NCI-H446 (cell line): ENCODE measurements around the gene ETV6.
"Not testable (repeated sequence)": the region's sequence is repeated elsewhere in the genome, so short reads cannot be mapped to it uniquely, and the experiment has no call there.

Source experiments
- DNase-seq, 2 experiments: peaks; one replicate each; lab custom pipeline; 2025; lab: John Stamatoyannopoulos, UW

The ETV6 gene

DNA sequence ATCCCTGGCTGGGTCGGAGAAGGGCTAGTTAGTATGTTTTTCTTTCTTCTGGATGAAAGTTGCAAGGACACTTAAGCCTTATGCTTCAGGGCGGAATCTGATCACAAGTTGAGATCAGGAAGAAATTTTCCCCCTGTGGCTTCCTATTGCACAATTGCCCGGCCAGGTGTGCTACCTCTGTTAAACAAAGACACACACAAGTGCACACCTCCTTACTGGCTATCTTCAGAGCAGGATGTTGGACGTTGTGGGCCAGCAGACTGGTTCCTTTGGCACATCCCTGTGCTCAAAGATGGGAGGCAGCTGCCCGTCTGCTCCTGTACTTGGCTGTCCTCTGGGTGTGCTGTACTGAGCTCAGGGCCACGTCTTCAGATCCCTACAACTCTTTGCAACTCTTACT is 19.1 kb downstream of the ETV6 start:
- DNase-seq, result no peak

DNA sequence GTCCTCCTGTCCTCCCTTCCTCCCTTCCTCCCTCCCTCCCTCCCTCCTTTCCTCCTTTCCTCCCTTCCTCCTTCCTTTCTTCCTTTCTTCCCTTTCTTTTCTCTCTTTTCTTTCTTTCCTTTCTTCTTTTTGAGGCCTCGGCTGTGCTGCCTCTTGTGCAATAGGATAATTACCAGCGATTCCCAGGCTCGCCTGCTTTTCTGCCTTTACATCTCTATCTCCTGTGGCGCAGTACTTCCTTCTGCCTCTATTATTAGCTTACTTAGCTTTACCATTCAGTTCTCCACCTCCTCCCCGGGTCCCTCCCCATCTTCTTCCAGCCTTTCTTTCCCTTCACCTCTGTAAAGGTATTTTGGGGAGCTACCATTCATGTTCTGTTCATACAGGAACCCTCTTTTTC is 19.9 kb downstream of the ETV6 start:
- no peak for DNase-seq

DNA sequence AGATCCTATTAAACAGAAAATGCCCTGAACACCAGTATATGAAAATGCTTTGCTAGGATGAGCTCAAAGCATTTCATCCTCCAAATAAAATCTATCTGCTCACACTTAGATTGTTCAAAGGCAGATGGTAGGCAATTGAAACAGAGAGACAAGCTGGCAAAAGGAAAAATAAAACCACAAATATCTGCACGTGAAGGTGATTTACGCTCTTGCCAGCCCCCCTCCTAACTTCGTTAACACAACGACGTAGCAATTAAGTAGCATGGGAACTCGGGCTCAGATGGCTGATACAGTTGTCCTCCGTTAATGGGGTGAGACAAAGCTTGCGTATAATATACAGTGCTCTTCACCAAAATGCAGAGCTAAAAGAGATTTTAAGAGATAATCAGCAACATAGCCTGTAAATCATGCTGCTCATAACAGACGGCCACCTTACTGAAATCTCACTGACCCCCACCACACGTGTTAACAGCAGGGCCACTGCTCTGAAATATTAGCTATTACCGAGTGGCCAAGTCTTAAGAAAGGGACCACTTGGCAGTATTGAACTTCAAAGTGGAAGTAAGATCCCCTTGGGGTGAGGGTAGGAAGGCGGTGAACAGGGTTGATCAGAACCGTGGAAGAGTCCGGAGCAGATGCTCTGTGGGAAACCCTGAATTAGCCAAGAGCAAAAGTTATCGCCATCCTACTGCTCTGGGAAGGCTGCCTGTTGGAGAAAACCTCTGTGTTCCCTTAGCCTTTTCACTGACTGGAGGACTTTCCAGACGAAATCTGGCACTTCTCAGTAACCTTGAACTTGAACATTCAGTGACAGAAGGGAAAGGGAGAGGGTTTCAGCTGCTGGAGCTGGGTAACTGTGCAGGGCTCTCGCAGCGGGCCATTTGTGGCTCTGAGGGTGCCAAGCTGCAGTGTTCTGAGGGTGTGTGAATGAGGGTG is 23.1 kb downstream of the ETV6 start:
- DNase-seq, result peak in 1 of 2 experiments; percentile 37

DNA sequence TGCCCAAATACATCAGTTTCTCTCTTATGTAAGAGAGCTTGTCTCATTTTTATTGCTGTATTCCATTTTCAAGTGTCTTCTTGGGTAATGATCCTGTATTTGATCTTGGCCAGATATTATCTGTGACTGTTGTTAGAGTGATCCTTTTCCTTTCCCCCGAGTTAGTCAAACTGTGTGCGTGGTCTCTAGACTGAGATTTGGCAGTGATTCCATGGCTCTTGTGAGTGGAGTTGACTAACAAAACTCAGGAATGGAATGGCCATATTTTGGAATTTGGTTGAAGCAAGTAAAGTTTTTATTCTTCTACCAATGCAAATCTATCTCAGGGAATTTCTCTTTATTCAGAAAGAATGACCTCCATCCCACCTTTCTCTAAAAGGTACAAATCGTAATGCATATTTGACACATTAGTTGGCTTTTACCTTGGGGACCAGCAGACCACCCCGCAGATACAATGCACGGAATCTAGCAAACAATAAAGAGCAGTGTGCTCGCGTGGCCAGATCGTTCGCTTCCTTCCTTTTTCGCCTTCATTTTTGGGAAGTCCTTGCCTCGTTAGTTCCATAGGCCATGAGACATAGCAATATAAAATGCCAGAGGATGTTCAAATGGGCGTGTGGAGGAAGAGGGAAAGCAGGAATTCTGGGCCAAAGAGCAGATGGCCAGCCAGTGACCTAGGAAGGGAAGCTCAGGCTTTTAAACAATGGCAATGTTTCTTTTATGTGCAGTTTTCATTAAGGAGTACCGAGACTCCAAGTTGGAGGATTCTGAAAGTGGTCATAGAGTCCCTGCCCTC is 24.4 kb downstream of the ETV6 start:
- DNase-seq, result no peak

DNA sequence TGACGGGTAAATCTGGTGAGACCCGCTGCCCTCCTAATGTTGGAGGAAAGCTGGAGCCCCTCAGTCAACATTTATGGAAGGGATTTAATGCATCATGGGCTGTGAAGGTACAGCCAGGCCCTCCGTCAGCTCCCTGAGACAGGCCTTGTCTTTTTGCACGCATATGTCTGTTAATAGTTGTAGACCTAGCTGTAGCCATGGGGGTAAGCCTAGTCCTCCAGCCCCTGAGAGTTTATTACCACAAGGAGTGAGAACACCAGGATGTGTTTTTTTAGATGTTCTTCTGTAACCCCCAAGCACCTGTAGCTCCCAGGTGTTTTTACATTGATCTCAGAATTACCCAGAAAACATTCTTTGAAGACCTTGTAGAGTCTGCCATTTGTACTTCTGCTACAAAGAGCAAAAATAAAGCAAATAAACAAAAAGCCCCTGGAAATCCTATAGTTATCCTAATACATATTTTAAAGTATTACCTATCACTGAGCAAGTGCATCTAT is 25.5 kb downstream of the ETV6 start:
- DNase-seq, result no peak

DNA sequence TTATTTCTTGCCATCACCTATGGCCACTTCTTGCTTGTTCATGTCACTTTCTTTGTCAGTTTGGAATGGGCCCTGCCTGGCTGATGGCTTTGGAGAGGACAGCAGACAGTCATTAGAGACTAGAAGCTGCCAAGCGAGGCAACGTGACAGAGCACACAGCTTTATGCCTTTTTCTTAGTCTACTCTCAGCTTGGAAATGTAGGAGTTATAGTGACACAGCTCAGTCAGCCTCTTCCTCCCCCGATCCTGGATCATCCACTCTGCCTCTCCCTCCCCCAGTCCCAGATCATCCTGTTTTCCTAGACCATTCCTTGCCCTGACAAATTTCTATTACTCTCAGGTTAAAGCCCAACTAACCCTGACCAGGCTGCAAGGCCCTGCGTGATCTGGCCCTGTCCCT is 26.6 kb downstream of the ETV6 start:
- DNase-seq, result no peak

DNA sequence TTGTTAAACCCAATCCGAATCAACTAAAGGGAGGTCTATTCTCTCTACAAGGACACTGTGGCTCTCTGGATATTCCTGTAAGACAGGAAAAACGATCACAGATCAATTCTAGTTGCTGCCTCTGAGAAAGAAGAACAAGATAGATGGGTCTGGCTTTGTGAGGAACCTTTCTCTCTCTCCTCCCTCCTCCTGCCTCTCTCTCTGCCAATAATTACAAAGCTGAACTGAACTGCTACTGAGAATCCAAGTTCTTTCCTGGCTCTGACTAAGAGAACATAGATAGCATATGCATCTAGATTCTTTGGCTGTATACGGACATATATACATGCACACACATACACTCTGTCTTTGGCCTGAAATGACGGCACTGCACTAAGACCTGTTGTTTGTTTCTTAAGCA is 27.6 kb downstream of the ETV6 start:
- no peak for DNase-seq

DNA sequence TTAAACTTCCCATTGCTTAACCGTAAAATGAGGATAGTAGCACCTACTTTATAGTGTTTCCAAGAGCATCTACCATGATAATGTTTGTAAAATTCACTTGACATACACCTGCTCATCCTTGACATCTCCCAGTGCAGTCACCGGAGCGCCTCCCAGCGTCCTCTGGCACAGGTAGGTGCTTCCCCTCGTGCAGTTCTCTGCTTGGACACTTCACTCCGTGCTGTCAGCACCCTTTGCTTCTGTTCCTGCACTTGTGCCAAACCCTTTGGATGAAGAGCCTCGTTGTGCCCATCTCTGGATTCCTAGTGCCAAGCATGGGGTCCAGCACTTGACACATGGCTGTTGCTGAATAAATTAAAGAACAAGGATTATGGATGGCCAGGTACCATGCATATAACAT is 28.3 kb downstream of the ETV6 start:
- no peak for DNase-seq

DNA sequence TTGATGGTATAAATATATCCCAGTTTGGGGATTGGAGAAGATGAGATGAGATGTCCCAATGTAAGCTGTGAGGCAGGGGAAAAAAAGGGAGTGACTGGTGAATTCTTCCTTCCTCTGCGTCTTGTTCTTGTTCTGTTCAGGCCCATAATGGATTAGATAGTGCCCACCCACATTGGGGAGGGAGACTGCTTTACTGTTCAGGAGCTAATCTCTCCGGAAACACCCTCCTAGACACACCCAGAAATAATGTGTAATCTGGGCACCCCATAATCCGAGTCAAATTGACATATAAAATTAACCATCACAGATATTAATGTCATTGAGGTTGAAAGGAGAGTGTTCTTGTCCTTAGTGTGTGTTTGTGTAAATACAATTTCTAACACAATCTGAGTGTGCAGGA is 29.3 kb downstream of the ETV6 start:
- DNase-seq, result no peak

DNA sequence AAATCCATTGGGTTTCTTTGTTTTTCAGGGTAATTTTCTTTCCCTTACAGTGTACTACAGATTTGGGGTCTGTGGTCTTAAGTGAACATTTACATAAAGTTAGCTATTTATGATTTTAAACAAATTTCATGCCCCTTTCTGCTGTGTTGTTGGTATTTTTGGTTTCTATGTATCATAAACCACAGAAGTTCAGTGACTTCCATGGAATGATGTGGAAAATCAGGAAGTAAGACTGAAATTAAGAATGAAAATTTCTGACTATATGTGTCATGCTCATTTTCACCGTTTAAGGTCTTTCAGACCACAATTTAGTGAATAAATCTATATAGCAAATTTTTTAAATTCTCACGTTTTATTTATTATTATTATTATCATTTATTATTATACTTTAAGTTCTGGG is 31.7 kb downstream of the ETV6 start:
- DNase-seq, result no peak

DNA sequence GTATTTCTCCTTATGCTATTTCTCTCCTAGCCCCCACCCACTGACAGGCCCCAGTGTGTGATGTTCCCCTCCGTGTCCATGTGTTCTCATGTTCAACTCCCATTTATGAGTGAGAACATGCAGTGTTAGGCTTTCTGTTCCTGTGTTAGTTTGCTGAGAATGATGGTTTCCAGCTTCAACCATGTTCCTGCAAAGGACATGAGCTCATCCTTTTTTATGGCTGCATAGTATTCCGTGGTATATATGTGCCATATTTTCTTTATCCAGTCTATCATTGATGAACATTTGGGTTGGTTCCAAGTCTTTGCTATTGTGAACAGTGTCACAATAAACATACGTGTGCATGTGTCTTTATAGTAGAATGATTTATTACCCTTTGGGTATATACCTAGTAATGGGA is 32.2 kb downstream of the ETV6 start:
- DNase-seq, result not testable (repeated sequence)

DNA sequence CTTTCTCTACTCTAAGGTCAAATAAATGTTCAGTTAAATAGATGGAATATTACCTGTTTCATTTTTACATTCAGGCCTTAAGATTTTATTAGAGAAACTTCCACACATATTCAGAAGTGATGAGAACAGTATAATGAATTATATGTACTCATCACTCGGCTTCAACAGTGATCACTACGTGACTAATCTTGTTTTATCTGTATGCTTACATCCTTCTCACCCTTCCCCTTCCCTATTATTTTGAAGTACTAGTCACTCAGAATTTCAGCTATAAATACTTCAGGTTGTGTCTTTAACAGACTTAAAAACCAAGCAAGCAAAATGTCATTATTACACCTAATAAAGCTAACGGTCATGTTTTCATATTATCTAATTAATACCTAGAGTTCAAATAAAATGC is 34.9 kb downstream of the ETV6 start:
- DNase-seq, result no peak

DNA sequence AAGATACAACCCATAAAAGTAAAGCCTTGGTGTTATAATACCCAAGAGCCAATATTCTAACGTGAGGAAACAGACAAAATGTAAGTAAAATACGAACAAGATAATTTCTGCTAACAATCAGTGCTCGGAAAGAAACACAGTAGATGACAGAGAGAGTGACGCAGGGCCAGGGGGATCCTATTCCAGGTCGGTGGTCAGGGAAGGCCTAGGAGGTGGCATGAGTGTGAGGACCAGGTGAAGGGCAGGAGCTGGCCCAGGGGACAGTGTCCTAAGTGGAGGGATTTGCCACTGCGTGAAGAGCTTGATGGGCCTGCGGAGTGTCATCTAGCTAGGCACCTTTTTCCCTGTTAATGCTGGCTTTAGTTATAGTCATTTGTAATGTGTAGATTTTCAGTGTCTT is 35.3 kb downstream of the ETV6 start:
- no peak for DNase-seq

DNA sequence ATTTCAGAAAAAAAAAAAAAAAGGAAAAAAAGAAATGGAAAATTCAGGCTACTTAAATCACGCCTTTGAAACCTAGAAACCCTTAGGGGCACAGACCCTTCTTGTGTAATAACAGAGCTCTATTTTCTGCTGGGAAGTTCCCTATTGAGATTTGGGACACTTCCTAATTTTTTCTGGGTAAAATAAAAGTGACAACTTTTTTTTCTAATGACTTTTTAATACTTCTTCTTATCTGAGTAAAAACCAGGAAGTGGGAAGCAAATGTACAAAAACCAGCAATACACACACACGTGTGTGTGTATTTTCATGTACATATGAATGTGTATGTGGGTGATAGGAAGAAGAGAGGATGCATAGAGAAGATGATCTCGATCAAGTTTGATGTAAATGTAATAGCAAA is 35.8 kb downstream of the ETV6 start:
- no peak for DNase-seq

DNA sequence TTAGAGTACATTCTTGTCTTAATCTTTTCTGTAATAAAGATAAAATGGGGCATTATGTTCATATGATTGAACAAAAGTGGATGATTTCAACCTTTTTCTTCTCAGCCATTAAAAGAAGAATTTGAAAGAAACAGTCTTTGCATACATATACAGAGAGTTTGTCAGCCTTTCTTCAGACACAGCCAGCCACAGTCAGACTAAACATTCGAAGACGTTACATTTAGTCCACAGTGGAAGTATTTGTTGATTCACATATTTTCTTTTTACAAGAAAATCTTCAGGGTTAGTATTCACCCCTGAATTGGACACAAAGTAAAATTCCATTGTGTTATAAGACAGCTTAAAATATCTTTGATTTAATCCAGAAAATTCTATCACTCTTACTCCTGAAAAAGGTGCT is 36.2 kb downstream of the ETV6 start:
- DNase-seq, result no peak

DNA sequence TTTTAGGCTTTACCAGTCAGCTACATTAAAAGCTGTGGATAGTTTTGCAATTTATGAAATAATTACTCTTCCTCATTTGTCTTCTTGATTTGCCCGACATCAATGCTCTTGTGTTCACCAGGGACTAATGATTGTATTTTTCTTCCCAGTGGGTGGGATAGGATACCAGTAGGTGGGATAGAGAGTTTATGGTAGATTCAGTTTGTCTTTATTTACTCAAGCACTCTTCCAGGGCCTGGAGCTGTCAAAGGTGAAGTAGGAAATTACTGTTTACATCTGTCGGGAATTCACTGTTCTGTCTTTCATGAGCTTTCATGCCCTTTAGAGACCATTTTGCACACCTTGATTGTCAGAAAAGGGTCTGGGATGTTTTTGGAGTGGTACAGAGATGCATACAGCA is 36.6 kb downstream of the ETV6 start:
- DNase-seq, result no peak

DNA sequence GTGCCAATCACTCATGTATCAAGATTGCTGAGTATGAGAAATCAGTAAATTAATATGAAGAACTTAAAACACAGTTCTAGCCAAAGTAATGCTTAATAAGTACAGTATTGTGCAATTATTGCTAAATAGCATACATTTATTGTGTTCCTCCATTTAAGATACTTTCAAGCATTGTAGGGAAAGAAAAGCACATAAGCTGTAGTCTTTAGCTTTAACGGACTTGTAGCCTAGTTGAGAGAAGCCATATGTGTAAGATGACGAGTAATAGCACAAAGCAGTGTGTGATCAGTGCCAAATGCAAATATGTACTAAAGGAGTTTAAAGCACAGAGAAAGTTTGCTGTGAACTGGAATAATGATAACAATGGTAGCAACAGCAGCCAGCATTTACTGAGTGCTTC is 38.1 kb downstream of the ETV6 start:
- DNase-seq, result no peak

DNA sequence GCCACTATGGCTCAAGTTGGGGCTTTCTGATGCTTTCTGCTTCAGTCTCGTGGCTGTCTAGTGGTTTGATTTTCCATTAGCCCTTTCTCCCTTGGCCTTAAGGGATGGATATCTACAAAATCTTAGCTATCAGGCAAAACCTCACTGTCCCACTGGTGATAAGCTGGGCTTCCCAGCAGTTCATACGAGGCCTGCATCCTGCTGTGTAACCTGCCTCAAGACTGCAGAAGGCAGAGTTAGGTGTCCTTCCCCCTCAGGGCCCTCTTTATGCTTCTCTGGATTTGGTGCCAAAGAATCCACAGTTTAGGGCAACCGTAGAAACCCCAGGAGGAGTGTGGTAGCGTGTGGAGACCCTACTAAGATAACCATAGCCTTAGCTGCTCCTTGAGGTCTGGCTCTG is 38.9 kb downstream of the ETV6 start:
- no peak for DNase-seq

DNA sequence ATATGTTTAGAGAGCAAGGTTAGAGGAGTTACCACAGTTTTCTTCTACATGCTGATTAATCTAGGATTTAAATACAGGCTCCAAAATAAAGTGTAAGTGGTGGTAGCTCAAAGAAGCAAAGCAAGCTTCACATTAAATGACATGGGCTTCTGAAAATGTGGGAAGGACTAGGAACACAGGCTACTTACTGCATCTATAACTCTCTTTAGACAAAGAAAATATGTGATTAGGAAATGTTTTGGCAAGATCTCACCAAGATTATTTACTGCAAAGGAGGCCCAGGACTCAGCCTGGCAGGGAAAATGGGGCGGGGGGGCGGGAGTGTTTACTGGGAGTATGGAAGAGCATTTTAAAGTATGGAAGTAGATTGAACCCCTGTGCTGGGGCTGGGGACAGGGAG is 39.4 kb downstream of the ETV6 start:
- no peak for DNase-seq

DNA sequence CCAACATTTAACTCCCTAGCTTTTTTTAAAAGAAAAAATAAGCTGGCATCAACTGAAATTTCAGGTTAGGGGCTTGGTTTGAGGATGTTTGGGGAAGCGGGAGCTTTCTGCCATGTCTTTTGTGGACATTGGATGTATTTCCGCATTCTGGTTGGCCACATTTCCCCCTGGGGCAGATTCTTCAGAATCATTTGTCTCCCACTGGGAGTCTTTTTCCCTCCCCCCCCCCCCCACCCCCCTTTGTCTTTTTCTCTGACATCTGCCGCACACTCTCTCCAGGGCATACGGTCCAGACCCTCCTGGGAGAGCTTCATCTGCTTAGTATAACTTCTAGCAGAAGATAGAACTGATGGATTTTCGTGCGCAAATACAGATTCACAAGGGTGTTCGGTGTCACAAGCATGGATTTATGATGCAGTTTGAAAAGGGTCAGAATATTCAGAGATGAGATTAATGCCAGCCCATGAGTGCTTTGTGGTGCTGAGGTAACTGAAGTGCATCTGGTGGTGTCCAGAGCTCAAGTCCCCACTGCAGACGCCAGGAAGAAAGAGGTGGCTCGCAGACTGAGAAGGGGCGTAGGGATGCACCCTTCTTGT is 40.2 kb downstream of the ETV6 start:
- DNase-seq, result no peak

DNA sequence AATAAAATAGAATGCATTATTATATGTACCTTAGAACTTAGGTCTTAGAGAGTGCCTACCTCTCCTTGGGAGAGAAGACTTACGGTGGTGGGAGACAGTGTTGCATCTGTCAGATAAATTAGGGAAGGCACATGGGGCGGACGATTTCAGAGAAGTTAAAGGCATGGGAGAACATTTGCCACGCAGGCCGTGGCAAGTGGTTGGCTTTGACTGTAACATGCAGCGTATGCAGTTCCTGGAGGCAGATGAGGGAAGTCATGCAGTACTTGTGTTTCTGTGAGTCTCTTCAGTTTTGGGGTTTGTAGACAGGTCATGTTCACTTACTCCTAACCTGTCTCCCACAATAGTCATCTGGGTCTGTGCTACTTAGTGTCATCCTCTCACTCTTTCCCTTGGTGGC is 43.6 kb downstream of the ETV6 start:
- DNase-seq, result no peak

DNA sequence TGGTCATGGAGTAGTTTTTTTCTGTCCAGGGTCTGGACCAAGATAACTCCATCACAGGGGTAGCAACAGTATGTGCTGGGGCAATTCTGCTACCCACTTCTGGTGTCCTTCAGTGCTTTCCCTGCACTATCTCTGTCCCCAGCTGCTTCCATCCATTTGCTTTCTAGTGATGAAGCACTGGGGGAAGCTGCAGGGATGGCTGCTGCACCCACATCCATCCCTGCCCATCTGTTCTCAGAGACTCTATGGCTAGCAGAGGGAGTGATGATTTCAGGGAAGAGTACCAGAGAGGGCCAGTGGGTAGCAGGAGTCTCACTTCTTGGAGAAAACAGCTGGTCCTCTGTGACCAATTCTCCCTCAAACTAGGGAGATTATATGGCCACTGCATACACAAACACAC is 44.1 kb downstream of the ETV6 start:
- no peak for DNase-seq

DNA sequence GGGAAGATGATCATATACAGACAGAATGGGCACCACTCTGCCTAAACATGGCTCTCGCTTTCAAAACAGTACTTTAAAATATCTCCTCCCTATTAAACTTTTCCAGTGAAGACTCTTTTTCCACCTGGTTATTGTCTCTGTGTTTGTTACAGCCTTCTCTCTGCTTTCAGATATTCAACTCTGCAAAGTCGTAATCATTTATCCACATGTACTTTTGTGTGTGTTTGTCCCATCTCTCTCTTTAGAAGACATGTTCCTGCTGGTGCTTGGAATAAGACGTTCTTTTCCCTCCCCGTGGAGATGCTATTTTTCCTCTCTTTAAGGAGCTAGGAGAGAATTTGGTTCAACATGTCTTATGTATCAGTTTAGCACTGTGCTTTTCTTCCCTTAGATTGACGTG is 45.1 kb downstream of the ETV6 start:
- DNase-seq, result no peak
